GM21367 (cell line): Measurements from ENCODE around the gene TMEM208.

ENCODE experiments used
- ATAC-seq: cut with Tn5 transposase; IDR thresholded peaks from one replicate; pipeline ENCODE4 v1.9.1; 2021; ENCODE audit not compliant: unreplicated experiment

The TMEM208 gene

GRCh38 chr16:67226804-67227566 is at the start of gene TMEM208:
Gene TMEM208, plus strand, starts transcription at chr16:67227130. Its CDS starts 89 bp downstream, at chr16:67227219.
- peak; percentile 84 for ATAC-seq

- no peak for ATAC-seq
These were observed 48.9 kb upstream of the TMEM208 start for GRCh38 chr16:67177743-67178699.

- ATAC-seq = no peak
These were observed 47.4 kb upstream of the TMEM208 start for GRCh38 chr16:67179421-67180080.

- ATAC-seq = no peak
These were observed 46.8 kb upstream of the TMEM208 start for GRCh38 chr16:67180166-67180565.

- ATAC-seq = no peak
These were observed 45.6 kb upstream of the TMEM208 start for GRCh38 chr16:67181346-67181745.

GRCh38 chr16:67182288-67182687 is 44.6 kb upstream of the TMEM208 start:
- ATAC-seq = no peak

GRCh38 chr16:67183284-67183626 is 43.7 kb upstream of the TMEM208 start:
- no peak for ATAC-seq

- ATAC-seq = peak; percentile 79
These were observed 43.1 kb upstream of the TMEM208 start, which contains the start of gene MATCAP1 for GRCh38 chr16:67183627-67184452. Gene MATCAP1, minus strand, starts transcription at chr16:67183963. Its CDS starts 3,353 bp downstream, at chr16:67180610.

- no peak for ATAC-seq
These were observed 42.4 kb upstream of the TMEM208 start for GRCh38 chr16:67184453-67184994.

- ATAC-seq = no peak
These were observed 41.8 kb upstream of the TMEM208 start for GRCh38 chr16:67184995-67185650.

GRCh38 chr16:67185651-67186134 is 41.2 kb upstream of the TMEM208 start:
- no peak for ATAC-seq

- ATAC-seq = no peak
These were observed 40.4 kb upstream of the TMEM208 start for GRCh38 chr16:67186550-67186950.

- ATAC-seq = no peak
These were observed 39.6 kb upstream of the TMEM208 start for GRCh38 chr16:67187175-67187890.

- ATAC-seq = no peak
These were observed 38.6 kb upstream of the TMEM208 start for GRCh38 chr16:67188323-67188722.

GRCh38 chr16:67188798-67189197 is 38.1 kb upstream of the TMEM208 start:
- ATAC-seq = no peak

GRCh38 chr16:67190041-67190440 is 36.9 kb upstream of the TMEM208 start, which contains the start of gene EXOC3L1:
Gene EXOC3L1, minus strand, starts transcription at chr16:67190136. Its CDS starts 460 bp downstream, at chr16:67189676.
- ATAC-seq = no peak

- no peak for ATAC-seq
These were observed 36.2 kb upstream of the TMEM208 start for GRCh38 chr16:67190448-67191399.
